ENCODE results near the gene SEC31A.

GRCh38 chr4:82913305-82913704 is 22.4 kb upstream of the SEC31A start:
- no peak for TF ChIP-seq CTCF (conservative IDR thresholded peaks at IDR 0.05; ENCODE audit: low read depth in 2 of 2)
- TF ChIP-seq POLR2AphosphoS5 (IDR thresholded peaks at IDR 0.05; ENCODE audit: low read depth): no peak
- TF ChIP-seq EZH2phosphoT487 (IDR thresholded peaks at IDR 0.05; ENCODE audit: unreplicated experiment): no peak
- TF ChIP-seq JUNB (IDR thresholded peaks at IDR 0.05; ENCODE audit: unreplicated experiment): no peak
- TF ChIP-seq REST (IDR thresholded peaks at IDR 0.05; ENCODE audit: unreplicated experiment): no peak
- TF ChIP-seq EZH2 (IDR thresholded peaks at IDR 0.05; ENCODE audit: low read depth, unreplicated experiment): no peak
- TF ChIP-seq CREB1 (CRISPR knock-in tag; IDR thresholded peaks at IDR 0.05; ENCODE audit: low read depth): no peak

Data from GM23338 (cell line).